Stimulated activated CD4-positive, alpha-beta T cell treated with anti-CD3 and anti-CD28 coated beads, TNF-alpha, amount 100 ng/mL, for 24 hours (primary cell): ENCODE measurements around the gene ADCY2.

Experiments
- DNase-seq, 3 experiments: peaks; one replicate each; pipeline ENCODE4 v3.0.0-alpha.2; 2020; ENCODE audit warnings: low read depth in 3 of 3

ADCY2 gene

GRCh38 chr5:7828269-7828668 lies 432.3 kb downstream of the ADCY2 start:
- no peak for DNase-seq

GRCh38 chr5:7834982-7835381 lies 439.0 kb downstream of the ADCY2 start:
- no peak for DNase-seq

GRCh38 chr5:7837403-7837802 lies 441.5 kb downstream of the ADCY2 start:
- no peak for DNase-seq

- no peak for DNase-seq
These were observed 446.6 kb downstream of the ADCY2 start for GRCh38 chr5:7842531-7842930.

- DNase-seq, result no peak
These were observed 449.0 kb downstream of the ADCY2 start for GRCh38 chr5:7844901-7845300.

- no peak for DNase-seq
These were observed 449.6 kb downstream of the ADCY2 start for GRCh38 chr5:7845557-7845956.

- no peak for DNase-seq
These were observed 450.4 kb downstream of the ADCY2 start for GRCh38 chr5:7846327-7846726.

- no peak for DNase-seq
These were observed 452.4 kb downstream of the ADCY2 start for GRCh38 chr5:7848296-7848695.

GRCh38 chr5:7849681-7850394 lies 453.9 kb downstream of the ADCY2 start:
- DNase-seq, result no peak

GRCh38 chr5:7850395-7851239 lies 454.7 kb downstream of the ADCY2 start, which contains the start of gene CFAP90:
TSS of gene CFAP90 (minus strand) at chr5:7851133. CDS start at chr5:7851021, 112 bp downstream.
- no peak for DNase-seq

- DNase-seq, result no peak
These were observed 455.3 kb downstream of the ADCY2 start for GRCh38 chr5:7851240-7851592.

- DNase-seq, result no peak
These were observed 455.8 kb downstream of the ADCY2 start for GRCh38 chr5:7851617-7852289.

GRCh38 chr5:7852542-7852941 lies 456.6 kb downstream of the ADCY2 start:
- no peak for DNase-seq

GRCh38 chr5:7852988-7853387 lies 457.1 kb downstream of the ADCY2 start:
- no peak for DNase-seq

- DNase-seq, result no peak
These were observed 459.7 kb downstream of the ADCY2 start for GRCh38 chr5:7855611-7856010.

- DNase-seq, result no peak
These were observed 460.9 kb downstream of the ADCY2 start for GRCh38 chr5:7856855-7857254.

GRCh38 chr5:7857361-7857760 lies 461.4 kb downstream of the ADCY2 start:
- no peak for DNase-seq

- no peak for DNase-seq
These were observed 462.1 kb downstream of the ADCY2 start for GRCh38 chr5:7857926-7858632.

GRCh38 chr5:7866196-7866595 lies 470.3 kb downstream of the ADCY2 start:
- DNase-seq, result no peak

- DNase-seq, result no peak
These were observed 471.3 kb downstream of the ADCY2 start for GRCh38 chr5:7867260-7867659.

GRCh38 chr5:7868427-7868772 lies 472.5 kb downstream of the ADCY2 start:
- DNase-seq, result no peak
